CD14-positive monocyte (primary cell): ENCODE data around the gene PPP2R1B. TPM values are rescaled to one million over a fixed set of nuclear protein-coding genes. Genes with fewer than 3 reads are reported as not detected.

Experiments used
- DNase-seq, 3 donors: peaks; one replicate each; pipeline ENCODE4 v3.0.0-alpha.2; 2011 to 2022
- H2AFZ ChIP-seq: 2 replicates; pipeline ENCODE4 v1.6.0; 2012; ENCODE audit warnings: mild to moderate bottlenecking, low read depth, low read length, inconsistent platforms; ENCODE audit not compliant: insufficient read depth, poor library complexity, severe bottlenecking
- H3K27ac ChIP-seq, 2 donors: 1 replicate in 1 of 2; 2 replicates in 1 of 2; pipeline ENCODE4 v1.5.1; 2012 to 2013; ENCODE audit warnings: low read length in 2 of 2, control low read depth in 1 of 2, inconsistent platforms in 1 of 2, low read depth in 1 of 2, mild to moderate bottlenecking in 1 of 2
- H3K27me3 ChIP-seq, 2 donors: one replicate each; pipeline versions ENCODE4 v1.6.0 to v1.6.1; 2011 to 2013; ENCODE audit warnings: low read length in 2 of 2; ENCODE audit not compliant: control insufficient read depth in 2 of 2, insufficient read depth in 2 of 2
- H3K36me3 ChIP-seq, 2 donors: replicated peaks in 1 of 2; 1 replicate in 1 of 2; 2 replicates in 1 of 2; pipeline versions ENCODE4 v1.5.1 to v1.6.1; 2012 to 2013; ENCODE audit warnings: low read length in 2 of 2, control low read depth in 1 of 2, inconsistent platforms in 1 of 2, mild to moderate bottlenecking in 1 of 2; ENCODE audit not compliant: insufficient read depth in 2 of 2, control insufficient read depth in 1 of 2
- H3K4me1 ChIP-seq, 2 donors: 1 replicate in 1 of 2; 2 replicates in 1 of 2; pipeline versions ENCODE4 v1.5.1 to v1.6.1; 2012 to 2013; ENCODE audit warnings: low read length in 2 of 2, control low read depth in 1 of 2, inconsistent platforms in 1 of 2, mild to moderate bottlenecking in 1 of 2, moderate library complexity in 1 of 2; ENCODE audit not compliant: insufficient read depth in 2 of 2, control insufficient read depth in 1 of 2
- H3K4me2 ChIP-seq: replicated peaks from 2 replicates; pipeline ENCODE3; 2012; ENCODE audit warnings: low read length, moderate library complexity, mild to moderate bottlenecking; ENCODE audit not compliant: poor library complexity, severe bottlenecking; ENCODE audit errors: extremely low read depth
- H3K4me3 ChIP-seq, 3 experiments: fragments of 200-600 bp in 1 of 3; sonication (generic) in 1 of 3; replicated peaks in 1 of 3; 1 replicate in 2 of 3; 2 replicates in 1 of 3; pipeline ENCODE4 v1.5.1; 2011 to 2013; ENCODE audit warnings: low read length in 3 of 3, mild to moderate bottlenecking in 3 of 3, control low read depth in 2 of 3, low read depth in 2 of 3, inconsistent platforms in 1 of 3, moderate library complexity in 1 of 3
- H3K79me2 ChIP-seq: 2 replicates; pipeline ENCODE4 v1.6.0; 2012; ENCODE audit warnings: mild to moderate bottlenecking, control low read depth, inconsistent platforms, low read length, moderate library complexity; ENCODE audit not compliant: insufficient read depth
- H3K9ac ChIP-seq: 2 replicates; pipeline ENCODE4 v1.6.0; 2017; ENCODE audit warnings: low read length, mild to moderate bottlenecking; ENCODE audit not compliant: insufficient read depth, poor library complexity, severe bottlenecking
- H3K9me3 ChIP-seq, 2 donors: replicated peaks in 1 of 2; 1 replicate in 1 of 2; 2 replicates in 1 of 2; pipeline versions ENCODE4 v1.5.1 to v1.6.1; 2012 to 2013; ENCODE audit warnings: low read length in 2 of 2, control low read depth in 1 of 2; ENCODE audit not compliant: control insufficient read depth in 1 of 2, insufficient read depth in 1 of 2
- H4K20me1 ChIP-seq: 2 replicates; pipeline ENCODE4 v1.6.0; 2012; ENCODE audit warnings: mild to moderate bottlenecking, low read length, control low read depth, moderate library complexity; ENCODE audit not compliant: insufficient read depth
- H3K27ac Mint-ChIP-seq, 7 donors: one replicate each; pipeline ENCODE4 v1.8.0; 2020; ENCODE audit warnings: mild to moderate bottlenecking in 7 of 7, mixed read lengths in 7 of 7, moderate library complexity in 6 of 7, inconsistent platforms in 2 of 7
- H3K27me3 Mint-ChIP-seq, 3 donors: one replicate each; pipeline ENCODE4 v1.8.0; 2021 to 2022; ENCODE audit warnings: low read depth in 3 of 3, mild to moderate bottlenecking in 3 of 3, mixed read lengths in 3 of 3, moderate library complexity in 3 of 3, inconsistent platforms in 1 of 3
- H3K36me3 Mint-ChIP-seq, 2 donors: one replicate each; pipeline ENCODE4 v1.8.0; 2020; ENCODE audit warnings: mixed read lengths in 2 of 2, inconsistent platforms in 1 of 2, mild to moderate bottlenecking in 1 of 2
- H3K4me1 Mint-ChIP-seq: one replicate; pipeline ENCODE4 v1.8.0; 2020; ENCODE audit warnings: mild to moderate bottlenecking, mixed read lengths
- H3K4me3 Mint-ChIP-seq, 2 donors: one replicate each; pipeline ENCODE4 v1.8.0; 2020; ENCODE audit warnings: mild to moderate bottlenecking in 2 of 2, mixed read lengths in 2 of 2, moderate library complexity in 1 of 2
- H3K9me3 Mint-ChIP-seq, 7 donors: one replicate each; pipeline ENCODE4 v1.8.0; 2020 to 2022; ENCODE audit warnings: mixed read lengths in 7 of 7, mild to moderate bottlenecking in 6 of 7, moderate library complexity in 6 of 7, inconsistent platforms in 2 of 7
- WGBS: methylation state at CpG from one replicate; pipeline ENCODE4 v1.1.5; 2013; ENCODE audit warnings: missing lambda C conversion rate; ENCODE audit not compliant: insufficient coverage; 5-methylcytosine and 5-hydroxymethylcytosine counted together
- intact Hi-C, 2 donors: fragments of 100-400 bp; cut with micrococcal nuclease; formaldehyde crosslinking; loops; one replicate each; pipeline versions ENCODE4 v1.15.0 to v1.15.1; 2023
- polyA plus RNA-seq, 3 donors: library from polyadenylated mRNA; depleted of rRNA in 1 of 3; unstranded in 2 of 3; stranded (reverse) in 1 of 3; fragments of 300-500 nt in 2 of 3; fragments of >200 nt in 1 of 3; fragmentation: Illumina TruSeq in 2 of 3; gene quantifications; 1 replicate in 2 of 3; 2 replicates in 1 of 3; pipeline ENCODE4 v1.2.3, GENCODE V29; 2012 to 2021
- TF ChIP-seq, protein P1 (sequence below): fragments of 200-600 bp; IDR thresholded peaks from one replicate; pipeline ENCODE4 v1.8.0; 2022; ENCODE audit warnings: antibody characterized with exemption, mild to moderate bottlenecking

PPP2R1B gene
- polyA plus RNA-seq, 3 donors = 5.4 to 16.9 (median 11.2) TPM

DNA sequence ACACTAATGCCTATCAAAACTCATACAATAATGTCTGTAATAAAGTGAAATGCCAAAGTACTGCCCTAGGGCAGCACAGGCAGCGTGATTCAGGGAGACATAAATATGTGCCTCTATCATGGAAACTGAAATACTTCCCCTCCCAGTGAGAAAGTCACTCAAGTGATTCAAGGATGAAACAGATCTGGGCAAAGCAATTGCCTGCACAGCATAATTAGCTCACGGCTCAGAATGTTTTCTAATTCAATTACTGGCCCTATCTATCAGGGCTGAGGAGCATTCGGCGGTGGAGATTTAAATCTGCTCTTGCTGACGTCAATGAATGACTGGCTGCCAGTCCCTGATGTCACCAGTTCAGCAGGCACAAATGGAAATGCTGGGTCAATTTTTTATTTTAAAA lies 27.7 kb upstream of the PPP2R1B start:
- H3K79me2 ChIP-seq = no peaks in the 10 kb centered on the region
- Mint-ChIP-seq H3K4me1 (peaks cover 14% of the 10 kb centered on the region), H3K27ac (no peak overlapping the region), H3K27me3 (no peaks in the 10 kb centered on the region), H3K9me3 (peaks cover 11 to 24% (median 20%) of the 10 kb centered on the region in 7 donors), H3K4me3 (no peak overlapping the region), H3K36me3 (peaks cover 19 to 33% of the 10 kb centered on the region in 2 donors)
- H3K9me3 ChIP-seq = peaks cover 14 to 21% of the 10 kb centered on the region in 2 donors
- H3K27me3 ChIP-seq = no peaks in the 10 kb centered on the region
- TF ChIP-seq, protein P1, sequence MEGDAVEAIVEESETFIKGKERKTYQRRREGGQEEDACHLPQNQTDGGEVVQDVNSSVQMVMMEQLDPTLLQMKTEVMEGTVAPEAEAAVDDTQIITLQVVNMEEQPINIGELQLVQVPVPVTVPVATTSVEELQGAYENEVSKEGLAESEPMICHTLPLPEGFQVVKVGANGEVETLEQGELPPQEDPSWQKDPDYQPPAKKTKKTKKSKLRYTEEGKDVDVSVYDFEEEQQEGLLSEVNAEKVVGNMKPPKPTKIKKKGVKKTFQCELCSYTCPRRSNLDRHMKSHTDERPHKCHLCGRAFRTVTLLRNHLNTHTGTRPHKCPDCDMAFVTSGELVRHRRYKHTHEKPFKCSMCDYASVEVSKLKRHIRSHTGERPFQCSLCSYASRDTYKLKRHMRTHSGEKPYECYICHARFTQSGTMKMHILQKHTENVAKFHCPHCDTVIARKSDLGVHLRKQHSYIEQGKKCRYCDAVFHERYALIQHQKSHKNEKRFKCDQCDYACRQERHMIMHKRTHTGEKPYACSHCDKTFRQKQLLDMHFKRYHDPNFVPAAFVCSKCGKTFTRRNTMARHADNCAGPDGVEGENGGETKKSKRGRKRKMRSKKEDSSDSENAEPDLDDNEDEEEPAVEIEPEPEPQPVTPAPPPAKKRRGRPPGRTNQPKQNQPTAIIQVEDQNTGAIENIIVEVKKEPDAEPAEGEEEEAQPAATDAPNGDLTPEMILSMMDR = no peak
- peaks cover 0 to 18% of the 10 kb centered on the region in 2 donors for H3K36me3 ChIP-seq
- WGBS = 100% methylated on average over 2 of the region's 5 CpGs
- peaks cover 3 to 8% of the 10 kb centered on the region in 2 donors for H3K4me1 ChIP-seq
- intact Hi-C loops = no loop called here
- no peak overlapping the region for H3K9ac ChIP-seq
- H2AFZ ChIP-seq = no peak overlapping the region
- no peak for DNase-seq
- H3K4me3 ChIP-seq = no peak overlapping the region
- no peak overlapping the region for H3K4me2 ChIP-seq
- H3K27ac ChIP-seq = no peak overlapping the region
- no peaks in the 10 kb centered on the region for H4K20me1 ChIP-seq

GRCh38 chr11:111792955-111793500 lies 26.8 kb upstream of the PPP2R1B start:
- peaks cover 0 to 10% of the 10 kb centered on the region in 2 donors for H3K36me3 ChIP-seq
- no peak overlapping the region for H3K4me3 ChIP-seq
- H3K27ac Mint-ChIP-seq = no peak overlapping the region
- TF ChIP-seq, protein P1 = no peak
- peaks cover 3 to 8% of the 10 kb centered on the region in 2 donors for H3K4me1 ChIP-seq
- no peak overlapping the region for H3K9ac ChIP-seq
- peaks cover 12 to 24% of the 10 kb centered on the region in 2 donors for H3K36me3 Mint-ChIP-seq
- intact Hi-C loops = no loop called here
- H3K9me3 Mint-ChIP-seq = peaks cover 7 to 16% (median 12%) of the 10 kb centered on the region in 7 donors
- H3K27me3 ChIP-seq = no peaks in the 10 kb centered on the region
- no peak overlapping the region for H3K4me2 ChIP-seq
- H2AFZ ChIP-seq = no peak overlapping the region
- peaks cover 10 to 13% of the 10 kb centered on the region in 2 donors for H3K9me3 ChIP-seq
- H4K20me1 ChIP-seq = no peaks in the 10 kb centered on the region
- H3K27me3 Mint-ChIP-seq = no peaks in the 10 kb centered on the region
- no peak overlapping the region for H3K4me3 Mint-ChIP-seq
- DNase-seq = no peak
- H3K79me2 ChIP-seq = no peaks in the 10 kb centered on the region
- WGBS = 100% methylated on average over 2 of the region's 6 CpGs
- peaks cover 20% of the 10 kb centered on the region for H3K4me1 Mint-ChIP-seq
- no peak overlapping the region for H3K27ac ChIP-seq
